NCI-H2171 (cell line): ENCODE measurements around the gene MIA.
"Not testable (repeated sequence)": the region's sequence is repeated elsewhere in the genome, so short reads cannot be mapped to it uniquely, and the experiment has no call there.

Experiments
- DNase-seq: peaks from one replicate; lab custom pipeline; 2025; lab: John Stamatoyannopoulos, UW

MIA gene

GRCh38 chr19:40774916-40775631 is at the start of gene MIA:
TSS of gene MIA (plus strand) at chr19:40775521. CDS start at chr19:40775543, 22 bp downstream.
- DNase-seq = no peak

- no peak for DNase-seq
Observed at GRCh38 chr19:40726279-40726678, 49.0 kb upstream of the MIA start.

- not testable (repeated sequence) for DNase-seq
Observed at GRCh38 chr19:40730065-40730464, 45.3 kb upstream of the MIA start.

GRCh38 chr19:40732304-40732703 is 43.0 kb upstream of the MIA start:
- DNase-seq = not testable (repeated sequence)

- no peak for DNase-seq
Observed at GRCh38 chr19:40733149-40733548, 42.2 kb upstream of the MIA start.

- DNase-seq = no peak
Observed at GRCh38 chr19:40735013-40735771, 40.1 kb upstream of the MIA start.

- no peak for DNase-seq
Observed at GRCh38 chr19:40736661-40737060, 38.7 kb upstream of the MIA start.

GRCh38 chr19:40737102-40737644 is 38.1 kb upstream of the MIA start:
- DNase-seq = no peak

GRCh38 chr19:40739030-40739839 is 36.1 kb upstream of the MIA start:
- DNase-seq = no peak

GRCh38 chr19:40739871-40740703 is 35.2 kb upstream of the MIA start:
- no peak for DNase-seq

- DNase-seq = no peak
Observed at GRCh38 chr19:40740747-40741146, 34.6 kb upstream of the MIA start.

GRCh38 chr19:40741527-40742390 is 33.6 kb upstream of the MIA start:
- DNase-seq = no peak

GRCh38 chr19:40742477-40742876 is 32.8 kb upstream of the MIA start:
- no peak for DNase-seq

GRCh38 chr19:40742886-40743285 is 32.4 kb upstream of the MIA start:
- no peak for DNase-seq

- DNase-seq = no peak
Observed at GRCh38 chr19:40743926-40744325, 31.4 kb upstream of the MIA start.

GRCh38 chr19:40744554-40745401 is 30.5 kb upstream of the MIA start:
- no peak for DNase-seq

GRCh38 chr19:40745402-40745780 is 29.9 kb upstream of the MIA start:
- no peak for DNase-seq

- DNase-seq = no peak
Observed at GRCh38 chr19:40747536-40747935, 27.8 kb upstream of the MIA start.

- DNase-seq = peak; percentile 100
Observed at GRCh38 chr19:40750058-40750873, 25.1 kb upstream of the MIA start, which contains the start of gene ACTMAP. TSS of gene ACTMAP (minus strand) at chr19:40750477. CDS start at chr19:40749803, 674 bp downstream.
